ENCODE measurements around the gene NGEF.

NGEF gene

DNA sequence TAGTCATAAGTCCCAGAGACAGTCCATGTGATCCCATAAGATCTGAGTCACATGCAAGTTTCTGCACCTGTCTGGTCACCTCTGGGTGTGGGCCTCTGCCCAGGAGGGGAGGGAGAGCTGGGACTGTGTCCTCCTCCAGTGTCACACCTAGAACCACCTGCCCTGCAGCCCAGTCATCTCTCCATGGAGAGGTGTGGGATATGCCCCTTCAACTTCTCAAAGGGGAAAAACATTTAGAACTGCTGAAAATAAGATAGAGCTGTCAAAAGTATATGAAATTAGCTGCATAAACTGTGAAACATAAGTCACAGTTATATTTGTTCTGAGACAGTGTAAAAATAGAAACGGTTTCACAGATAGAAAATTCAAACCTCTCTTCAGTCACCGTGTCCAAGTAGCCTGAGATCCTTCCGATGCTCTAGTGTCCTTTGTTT, 55.4 kb downstream of the NGEF start:
- no peaks in the 10 kb centered on the region for H3K79me1 ChIP-seq (ENCODE audit: low read length)
- H2AFZ ChIP-seq (ENCODE audit: insufficient read depth, low read length, poor library complexity): no peak overlapping the region
- H3K14ac ChIP-seq (ENCODE audit: low read length): no peak overlapping the region
- no peaks in the 10 kb centered on the region for H3K36me3 ChIP-seq (ENCODE audit: control insufficient read depth in 1 of 2, insufficient read depth in 2 of 2, low read length in 2 of 2)
- no peaks in the 10 kb centered on the region for H3K4me1 ChIP-seq (ENCODE audit: control insufficient read depth in 1 of 2, insufficient read depth in 2 of 2, low read length in 2 of 2)
- H2BK12ac ChIP-seq (ENCODE audit: low read length): no peak overlapping the region
- no peak overlapping the region for H2AK5ac ChIP-seq (ENCODE audit: low read length)
- H4K12ac ChIP-seq (ENCODE audit: low read depth, low read length): no peak overlapping the region
- H3K18ac ChIP-seq (ENCODE audit: low read length): no peak overlapping the region
- H3K4me2 ChIP-seq (ENCODE audit: low read length): no peak overlapping the region
- DNase-seq: no peak
- H2BK120ac ChIP-seq (ENCODE audit: insufficient read depth, low read length, poor library complexity): no peak overlapping the region
- no peaks in the 10 kb centered on the region for H3K27me3 ChIP-seq (ENCODE audit: insufficient read depth, low read length)
- H3K27ac ChIP-seq (ENCODE audit: low read depth, low read length): no peak overlapping the region
- H3K4me3 ChIP-seq (ENCODE audit: low read depth, low read length): no peak overlapping the region
- WGBS (ENCODE audit: extremely low coverage, insufficient coverage, insufficient read length): no CpG with 5 or more reads among the region's 3 CpGs
- no peak overlapping the region for H4K91ac ChIP-seq (ENCODE audit: low read depth, low read length)
- no peaks in the 10 kb centered on the region for H3K79me2 ChIP-seq (ENCODE audit: control insufficient read depth, insufficient read depth, low read length, poor library complexity)
- H2BK5ac ChIP-seq (ENCODE audit: low read depth, low read length, poor library complexity): no peak overlapping the region
- H3K9ac ChIP-seq (ENCODE audit: low read length): no peak overlapping the region
- no peak overlapping the region for H3K4ac ChIP-seq (ENCODE audit: low read depth, low read length)
- peaks cover 1% of the 10 kb centered on the region for H3K9me3 ChIP-seq (ENCODE audit: insufficient read depth, low read depth, low read length)
- no peak overlapping the region for H3K23ac ChIP-seq (ENCODE audit: low read length)
- H4K8ac ChIP-seq (ENCODE audit: low read depth, low read length): no peak overlapping the region

- H2BK12ac ChIP-seq (ENCODE audit: low read length): no peak overlapping the region
- no peaks in the 10 kb centered on the region for H3K79me2 ChIP-seq (ENCODE audit: control insufficient read depth, insufficient read depth, low read length, poor library complexity)
- no peak overlapping the region for H3K4ac ChIP-seq (ENCODE audit: low read depth, low read length)
- H3K23ac ChIP-seq (ENCODE audit: low read length): no peak overlapping the region
- H3K27ac ChIP-seq (ENCODE audit: low read depth, low read length): no peak overlapping the region
- no peak overlapping the region for H3K18ac ChIP-seq (ENCODE audit: low read length)
- no peak for DNase-seq
- no peak overlapping the region for H2AFZ ChIP-seq (ENCODE audit: insufficient read depth, low read length, poor library complexity)
- H3K4me2 ChIP-seq (ENCODE audit: low read length): no peak overlapping the region
- H3K4me3 ChIP-seq (ENCODE audit: low read depth, low read length): no peak overlapping the region
- no peak overlapping the region for H3K14ac ChIP-seq (ENCODE audit: low read length)
- WGBS (ENCODE audit: extremely low coverage, insufficient coverage, insufficient read length): no CpG with 5 or more reads among the region's 5 CpGs
- no peaks in the 10 kb centered on the region for H3K4me1 ChIP-seq (ENCODE audit: control insufficient read depth in 1 of 2, insufficient read depth in 2 of 2, low read length in 2 of 2)
- H4K8ac ChIP-seq (ENCODE audit: low read depth, low read length): no peak overlapping the region
- H2BK5ac ChIP-seq (ENCODE audit: low read depth, low read length, poor library complexity): no peak overlapping the region
- H3K9me3 ChIP-seq (ENCODE audit: insufficient read depth, low read depth, low read length): no peaks in the 10 kb centered on the region
- no peak overlapping the region for H4K12ac ChIP-seq (ENCODE audit: low read depth, low read length)
- no peak overlapping the region for H3K9ac ChIP-seq (ENCODE audit: low read length)
- H3K27me3 ChIP-seq (ENCODE audit: insufficient read depth, low read length): no peaks in the 10 kb centered on the region
- no peak overlapping the region for H2BK120ac ChIP-seq (ENCODE audit: insufficient read depth, low read length, poor library complexity)
- no peaks in the 10 kb centered on the region for H3K79me1 ChIP-seq (ENCODE audit: low read length)
- no peaks in the 10 kb centered on the region for H3K36me3 ChIP-seq (ENCODE audit: control insufficient read depth in 1 of 2, insufficient read depth in 2 of 2, low read length in 2 of 2)
- H4K91ac ChIP-seq (ENCODE audit: low read depth, low read length): no peak overlapping the region
- no peak overlapping the region for H2AK5ac ChIP-seq (ENCODE audit: low read length)
Observed at GRCh38 chr2:232955856-232956255, 57.2 kb downstream of the NGEF start.

DNA sequence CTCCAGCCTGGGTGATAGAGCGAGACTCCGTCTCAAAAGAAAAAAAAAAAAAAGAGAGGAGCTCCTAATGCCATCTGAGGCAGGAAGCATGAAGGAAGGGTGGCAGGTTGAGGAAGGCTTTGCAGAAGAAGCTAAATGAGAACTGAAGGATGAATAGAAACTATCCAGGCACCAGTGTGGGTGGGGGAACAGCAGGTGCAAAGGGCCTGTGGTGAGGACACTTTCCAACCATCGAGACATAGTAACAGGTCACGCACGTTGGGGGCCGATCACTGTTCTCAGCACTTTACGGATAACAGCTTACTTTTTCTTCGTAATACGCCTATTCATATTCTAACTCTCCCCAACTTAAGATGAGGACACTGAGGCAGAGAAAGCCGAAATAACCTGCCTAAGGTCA, 58.4 kb downstream of the NGEF start:
- H3K4me1 ChIP-seq (ENCODE audit: control insufficient read depth in 1 of 2, insufficient read depth in 2 of 2, low read length in 2 of 2): no peaks in the 10 kb centered on the region
- H2BK5ac ChIP-seq (ENCODE audit: low read depth, low read length, poor library complexity): no peak overlapping the region
- H4K8ac ChIP-seq (ENCODE audit: low read depth, low read length): no peak overlapping the region
- H2BK12ac ChIP-seq (ENCODE audit: low read length): no peak overlapping the region
- H3K9ac ChIP-seq (ENCODE audit: low read length): no peak overlapping the region
- no peak overlapping the region for H4K91ac ChIP-seq (ENCODE audit: low read depth, low read length)
- H3K27me3 ChIP-seq (ENCODE audit: insufficient read depth, low read length): no peaks in the 10 kb centered on the region
- no peak overlapping the region for H3K18ac ChIP-seq (ENCODE audit: low read length)
- H3K23ac ChIP-seq (ENCODE audit: low read length): no peak overlapping the region
- H3K79me2 ChIP-seq (ENCODE audit: control insufficient read depth, insufficient read depth, low read length, poor library complexity): no peaks in the 10 kb centered on the region
- no peak overlapping the region for H2AK5ac ChIP-seq (ENCODE audit: low read length)
- no peak overlapping the region for H3K4me2 ChIP-seq (ENCODE audit: low read length)
- no peak overlapping the region for H3K4me3 ChIP-seq (ENCODE audit: low read depth, low read length)
- H3K4ac ChIP-seq (ENCODE audit: low read depth, low read length): no peak overlapping the region
- no peaks in the 10 kb centered on the region for H3K9me3 ChIP-seq (ENCODE audit: insufficient read depth, low read depth, low read length)
- DNase-seq: no peak
- no CpG with 5 or more reads among the region's 10 CpGs for WGBS (ENCODE audit: extremely low coverage, insufficient coverage, insufficient read length)
- no peak overlapping the region for H3K27ac ChIP-seq (ENCODE audit: low read depth, low read length)
- H3K14ac ChIP-seq (ENCODE audit: low read length): no peak overlapping the region
- H4K12ac ChIP-seq (ENCODE audit: low read depth, low read length): no peak overlapping the region
- H2AFZ ChIP-seq (ENCODE audit: insufficient read depth, low read length, poor library complexity): no peak overlapping the region
- H2BK120ac ChIP-seq (ENCODE audit: insufficient read depth, low read length, poor library complexity): no peak overlapping the region
- H3K36me3 ChIP-seq (ENCODE audit: control insufficient read depth in 1 of 2, insufficient read depth in 2 of 2, low read length in 2 of 2): no peaks in the 10 kb centered on the region
- H3K79me1 ChIP-seq (ENCODE audit: low read length): no peaks in the 10 kb centered on the region

DNA sequence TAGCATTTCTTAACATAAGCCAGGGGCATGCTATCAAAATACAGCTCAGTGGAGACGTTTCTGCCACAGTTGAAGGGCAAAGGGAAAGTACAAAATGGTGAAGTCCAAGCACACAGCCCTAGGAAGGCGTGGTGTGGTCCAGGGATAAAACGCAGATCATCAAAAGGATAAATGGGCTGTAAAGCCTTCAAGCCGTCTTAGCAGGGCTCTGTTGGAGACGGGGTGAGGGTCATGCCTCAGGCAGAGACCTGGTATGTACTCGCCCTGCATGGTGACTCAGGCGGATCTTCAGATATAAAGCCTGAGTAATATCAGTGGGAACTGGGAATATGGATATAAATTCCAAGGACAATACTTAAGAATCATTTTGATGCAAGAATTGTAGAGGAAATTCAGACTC, 61.2 kb downstream of the NGEF start:
- Histone ChIP-seq H3K27ac (ENCODE audit: low read depth, low read length) (no peak overlapping the region), H2BK12ac (ENCODE audit: low read length) (no peak overlapping the region), H2BK5ac (ENCODE audit: low read depth, low read length, poor library complexity) (no peak overlapping the region), H4K8ac (ENCODE audit: low read depth, low read length) (no peak overlapping the region), H2BK120ac (ENCODE audit: insufficient read depth, low read length, poor library complexity) (no peak overlapping the region), H3K27me3 (ENCODE audit: insufficient read depth, low read length) (no peaks in the 10 kb centered on the region), H3K4me2 (ENCODE audit: low read length) (no peak overlapping the region), H4K91ac (ENCODE audit: low read depth, low read length) (no peak overlapping the region), H3K9ac (ENCODE audit: low read length) (no peak overlapping the region), H3K4ac (ENCODE audit: low read depth, low read length) (no peak overlapping the region), H2AFZ (ENCODE audit: insufficient read depth, low read length, poor library complexity) (no peak overlapping the region), H2AK5ac (ENCODE audit: low read length) (no peak overlapping the region), H3K4me3 (ENCODE audit: low read depth, low read length) (no peak overlapping the region), H4K12ac (ENCODE audit: low read depth, low read length) (no peak overlapping the region), H3K79me1 (ENCODE audit: low read length) (no peaks in the 10 kb centered on the region), H3K23ac (ENCODE audit: low read length) (no peak overlapping the region), H3K36me3 (ENCODE audit: control insufficient read depth in 1 of 2, insufficient read depth in 2 of 2, low read length in 2 of 2) (no peaks in the 10 kb centered on the region), H3K18ac (ENCODE audit: low read length) (no peak overlapping the region), H3K9me3 (ENCODE audit: insufficient read depth, low read depth, low read length) (no peaks in the 10 kb centered on the region), H3K79me2 (ENCODE audit: control insufficient read depth, insufficient read depth, low read length, poor library complexity) (no peaks in the 10 kb centered on the region), H3K14ac (ENCODE audit: low read length) (no peak overlapping the region), H3K4me1 (ENCODE audit: control insufficient read depth in 1 of 2, insufficient read depth in 2 of 2, low read length in 2 of 2) (no peaks in the 10 kb centered on the region)
- no CpG with 5 or more reads among the region's 7 CpGs for WGBS (ENCODE audit: extremely low coverage, insufficient coverage, insufficient read length)
- peak; percentile 66 to 69 for DNase-seq
